Endothelial cell of umbilical vein (primary cell): ENCODE results near the gene CLSTN2. TPM values are rescaled to one million over a fixed set of nuclear protein-coding genes. Genes with fewer than 3 reads are reported as not detected.

Experiments used
- BruUV-seq: library from RNA; stranded (reverse); fragments of 400-500 nt; replicated peaks from 2 replicates; lab custom pipeline; 2021; lab: Mats Ljungman, UMichigan
- CTCF ChIA-PET: fragments of 300-600, 350-600 bp; sonication (Branson Sonifier 250); formaldehyde crosslinking; loops from one replicate; lab custom pipeline; 2021; ENCODE audit warnings: antibody characterized with exemption, inconsistent platforms; lab: Charles Lee
- POLR2A ChIA-PET: fragments of 300-600, 350-600 bp; sonication (Branson Sonifier 250); formaldehyde crosslinking; loops from one replicate; lab custom pipeline; 2021; ENCODE audit warnings: antibody characterized with exemption, inconsistent platforms; lab: Charles Lee
- DNase-seq: peaks from one replicate; pipeline ENCODE4 v3.0.0-alpha.2; 2011; ENCODE audit warnings: low read depth, low spot score
- FAIRE-seq: peaks from 2 replicates; lab custom pipeline; 2011; peaks lifted over from hg19 to GRCh38; lab: Jason Lieb, UNC
- H2AFZ ChIP-seq: 2 replicates; pipeline ENCODE4 v1.6.0; 2012; ENCODE audit warnings: low read depth, low read length, control low read depth, inconsistent platforms
- H3K27ac ChIP-seq: 2 replicates; pipeline ENCODE4 v1.5.1; 2011; ENCODE audit warnings: low read depth, mild to moderate bottlenecking, control low read depth, low read length, moderate library complexity; ENCODE audit not compliant: insufficient read depth
- H3K27me3 ChIP-seq, 2 experiments: 2 replicates each; pipeline versions ENCODE4 v1.6.0 to v1.6.1; 2011; ENCODE audit warnings: low read length in 2 of 2, mixed read lengths in 1 of 2; ENCODE audit not compliant: control insufficient read depth in 2 of 2, insufficient read depth in 2 of 2
- H3K36me3 ChIP-seq, 2 experiments: 2 replicates in 1 of 2; 3 replicates in 1 of 2; pipeline ENCODE4 v1.5.1; 2011; ENCODE audit warnings: low read length in 2 of 2, mild to moderate bottlenecking in 1 of 2, moderate library complexity in 1 of 2; ENCODE audit not compliant: control insufficient read depth in 2 of 2, insufficient read depth in 2 of 2; ENCODE audit errors: extremely low read depth in 1 of 2
- H3K4me1 ChIP-seq: 3 replicates; pipeline ENCODE4 v1.5.1; 2011; ENCODE audit warnings: mild to moderate bottlenecking, low read length; ENCODE audit not compliant: control insufficient read depth, insufficient read depth; ENCODE audit errors: extremely low read depth
- H3K4me2 ChIP-seq: 2 replicates; pipeline ENCODE4 v1.6.1; 2011; ENCODE audit warnings: low read length, control low read depth, mixed read lengths; ENCODE audit not compliant: insufficient read depth
- H3K4me3 ChIP-seq, 3 experiments: fragments of 200-600 bp in 1 of 3; sonication (generic), shearing (Covaris generic) in 1 of 3; replicated peaks in 1 of 3; 2 replicates each; pipeline ENCODE4 v1.5.1; 2011 to 2016; ENCODE audit warnings: control low read depth in 3 of 3, low read length in 3 of 3, mild to moderate bottlenecking in 2 of 3, inconsistent platforms in 1 of 3, low read depth in 1 of 3, moderate library complexity in 1 of 3; ENCODE audit not compliant: insufficient read depth in 1 of 3
- H3K79me2 ChIP-seq: 2 replicates; pipeline ENCODE4 v1.6.0; 2012; ENCODE audit warnings: low read length, inconsistent platforms; ENCODE audit not compliant: control insufficient read depth, insufficient read depth
- H3K9ac ChIP-seq: replicated peaks from 2 replicates; pipeline ENCODE3; 2011; ENCODE audit warnings: low read length, control low read depth; ENCODE audit not compliant: insufficient read depth; ENCODE audit errors: extremely low read depth
- H3K9me1 ChIP-seq: replicated peaks from 3 replicates; pipeline ENCODE4 v1.6.0; 2011; ENCODE audit warnings: mild to moderate bottlenecking, low read length; ENCODE audit not compliant: control insufficient read depth, insufficient read depth; ENCODE audit errors: extremely low read depth
- H3K9me3 ChIP-seq: replicated peaks from 2 replicates; pipeline ENCODE4 v1.5.1; 2012; ENCODE audit warnings: low read length, inconsistent platforms; ENCODE audit not compliant: control insufficient read depth, insufficient read depth
- H4K20me1 ChIP-seq: replicated peaks from 2 replicates; pipeline ENCODE3; 2011; ENCODE audit warnings: mild to moderate bottlenecking, low read length; ENCODE audit not compliant: control insufficient read depth, insufficient read depth; ENCODE audit errors: extremely low read depth
- CTCF ChIP-seq, 2 donors: IDR thresholded peaks; 1 replicate in 1 of 2; 2 replicates in 1 of 2; pipeline ENCODE4 v1.5.1; 2011; ENCODE audit warnings: low read length in 2 of 2, mild to moderate bottlenecking in 2 of 2, moderate library complexity in 2 of 2, control low read depth in 1 of 2, inconsistent platforms in 1 of 2, low read depth in 1 of 2; ENCODE audit not compliant: insufficient read depth in 1 of 2; ENCODE audit errors: extremely low read depth in 1 of 2
- EZH2 ChIP-seq: IDR thresholded peaks from 2 replicates; pipeline ENCODE4 v1.6.1; 2012; ENCODE audit warnings: borderline replicate concordance, low read depth, mild to moderate bottlenecking, moderate library complexity, low read length, inconsistent platforms; ENCODE audit not compliant: severe bottlenecking
- FOS ChIP-seq: IDR thresholded peaks from 2 replicates; pipeline ENCODE4 v1.6.1; 2011; ENCODE audit warnings: mild to moderate bottlenecking, low read length, moderate library complexity, borderline replicate concordance; ENCODE audit not compliant: insufficient read depth
- GATA2 ChIP-seq: IDR thresholded peaks from 2 replicates; pipeline ENCODE4 v1.7.0; 2011; ENCODE audit warnings: low read depth, mild to moderate bottlenecking, moderate library complexity, mixed read lengths, low read length; ENCODE audit not compliant: insufficient read length, insufficient read depth
- JUN ChIP-seq: IDR thresholded peaks from 2 replicates; pipeline ENCODE4 v1.6.1; 2011; ENCODE audit warnings: borderline replicate concordance, low read depth; ENCODE audit not compliant: insufficient read length, insufficient read depth
- MAX ChIP-seq: IDR thresholded peaks from 2 replicates; pipeline ENCODE4 v1.6.1; 2011; ENCODE audit not compliant: insufficient read depth, insufficient read length
- MYC ChIP-seq: IDR thresholded peaks from one replicate; pipeline ENCODE4 v1.6.1; 2011; ENCODE audit warnings: mild to moderate bottlenecking, low read depth, low read length
- POLR2A ChIP-seq: IDR thresholded peaks from 2 replicates; pipeline ENCODE4 v1.6.1; 2012; ENCODE audit warnings: low read depth, mild to moderate bottlenecking, control low read depth, low read length
- POLR2AphosphoS5 ChIP-seq: IDR thresholded peaks from 2 replicates; pipeline ENCODE4 v1.6.1; 2012; ENCODE audit warnings: low read depth, mild to moderate bottlenecking, control low read depth, low read length, moderate library complexity; ENCODE audit not compliant: insufficient read depth
- dilution Hi-C: fragments of 300-500 bp; cut with MboI; formaldehyde crosslinking; loops from one replicate; pipeline ENCODE4 v1.15.0; 2019; ENCODE audit warnings: low sequenced_read_pairs; ENCODE audit not compliant: extremely low pct_ligation_motif_present
- intact Hi-C: fragments of 100-400 bp; cut with micrococcal nuclease; formaldehyde crosslinking; loops from one replicate; pipeline ENCODE4 v1.10.0; 2022
- polyA plus RNA-seq, 4 experiments: library from polyadenylated mRNA; depleted of rRNA in 3 of 4; stranded (reverse) in 3 of 4; unstranded in 1 of 4; fragments of >200 nt; gene quantifications; 2 replicates each; pipeline versions ENCODE4 v1.2.1 to v1.2.3, GENCODE V29; 2011 to 2012; ENCODE audit warnings: missing spikeins in 1 of 4
- total RNA-seq: library from RNA; stranded (reverse); gene quantifications from 2 replicates; pipeline ENCODE4 v1.2.3, GENCODE V29; 2021

The CLSTN2 gene
- total and polyA plus RNA-seq, 2 donors (not counting 3 experiments of a cell fraction or from before 2014, with no cell fraction given) = 0.26 to 0.38 TPM

GRCh38 chr3:140180603-140181002, 245.6 kb downstream of the CLSTN2 start:
- no peaks in the 10 kb centered on the region for H3K36me3 ChIP-seq
- no peak for TF ChIP-seq FOS
- no peak for FAIRE-seq
- CTCF ChIA-PET = no interaction called here
- H3K27ac ChIP-seq = no peak overlapping the region
- intact Hi-C loops = no loop called here
- no peaks in the 10 kb centered on the region for H3K9me1 ChIP-seq
- H3K9me3 ChIP-seq = no peaks in the 10 kb centered on the region
- H4K20me1 ChIP-seq = no peaks in the 10 kb centered on the region
- POLR2A ChIA-PET = no interaction called here
- no peaks in the 10 kb centered on the region for H3K27me3 ChIP-seq
- H3K4me2 ChIP-seq = no peak overlapping the region
- DNase-seq = no peak
- BruUV-seq = no TSS peak
- dilution Hi-C loops = no loop called here
- no peak overlapping the region for H3K4me3 ChIP-seq
- H2AFZ ChIP-seq = no peak overlapping the region
- no peaks in the 10 kb centered on the region for H3K4me1 ChIP-seq
- no peaks in the 10 kb centered on the region for H3K79me2 ChIP-seq
- H3K9ac ChIP-seq = no peak overlapping the region

- Histone ChIP-seq H3K9me3 (no peaks in the 10 kb centered on the region), H3K4me1 (no peaks in the 10 kb centered on the region), H3K27me3 (no peaks in the 10 kb centered on the region), H3K9me1 (no peaks in the 10 kb centered on the region), H3K4me3 (no peak overlapping the region), H3K4me2 (no peak overlapping the region), H3K79me2 (no peaks in the 10 kb centered on the region), H4K20me1 (no peaks in the 10 kb centered on the region), H2AFZ (no peak overlapping the region), H3K36me3 (no peaks in the 10 kb centered on the region), H3K9ac (no peak overlapping the region), H3K27ac (no peak overlapping the region)
- DNase-seq = no peak
- POLR2A ChIA-PET = no interaction called here
- CTCF ChIA-PET = no interaction called here
- no TSS peak for BruUV-seq
- no peak for TF ChIP-seq GATA2
- no peak for TF ChIP-seq EZH2
- no peak for TF ChIP-seq MAX
- TF ChIP-seq POLR2A = no peak
- no peak for TF ChIP-seq POLR2AphosphoS5
- no peak for TF ChIP-seq MYC
- TF ChIP-seq JUN = no peak
- TF ChIP-seq CTCF (IDR thresholded peaks at IDR 0.05; ENCODE audit: extremely low read depth in 1 of 2, insufficient read depth in 1 of 2, low read depth in 1 of 2, low read length in 2 of 2) = no peak
- no peak for TF ChIP-seq FOS
- intact Hi-C loops (no loop called here), dilution Hi-C loops (no loop called here)
- no peak for FAIRE-seq
Measured at GRCh38 chr3:140185375-140185774, 250.4 kb downstream of the CLSTN2 start.
